ENCODE results near the gene CFAP410. TPM values are rescaled to one million over a fixed set of nuclear protein-coding genes. Genes with fewer than 3 reads are reported as not detected.

The CFAP410 gene
- total RNA-seq, 2 experiments from 2014 or later, result 15.1 to 20.6 TPM

DNA sequence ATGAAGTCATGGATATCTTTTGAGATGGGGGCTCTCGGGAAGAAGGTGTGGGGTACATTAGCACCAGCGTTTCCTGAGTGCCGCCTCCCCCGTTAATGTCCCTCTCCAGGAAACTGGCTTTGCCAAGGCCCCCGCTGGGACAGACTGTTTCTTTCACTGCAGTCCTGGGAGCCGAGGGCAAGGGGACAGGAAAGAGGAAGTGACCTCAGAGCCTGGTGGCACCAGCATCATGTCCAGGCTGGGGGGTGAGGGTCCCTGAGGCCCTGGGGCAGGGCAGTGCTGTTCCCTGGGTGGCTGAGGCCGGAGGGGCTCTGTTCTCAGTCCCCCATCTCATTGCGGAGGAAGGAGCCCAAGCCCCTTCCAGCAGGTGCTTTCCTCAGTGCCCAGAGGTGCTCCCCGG is 33.5 kb downstream of the CFAP410 start:
- no peak overlapping the region for H3K27ac ChIP-seq (ENCODE audit: low read depth, low read length, poor library complexity, severe bottlenecking)
- DNase-seq (ENCODE audit: low spot score), result no peak
- no peaks in the 10 kb centered on the region; the same call in 1 of the 2 replicates for H4K20me1 ChIP-seq (ENCODE audit: insufficient read depth, low read length)
- H3K4me1 ChIP-seq (ENCODE audit: insufficient read depth, low read length, poor library complexity, severe bottlenecking), result peaks cover 42% of the 10 kb centered on the region
- no peak overlapping the region for H3K4me3 ChIP-seq (ENCODE audit: low read depth, low read length, poor library complexity, severe bottlenecking)
- H3K4me2 ChIP-seq (ENCODE audit: low read length), result no peak overlapping the region
- peaks cover 6% of the 10 kb centered on the region; the same call in 1 of the 2 replicates for H3K79me2 ChIP-seq (ENCODE audit: insufficient read depth, low read depth, low read length)
- no peaks in the 10 kb centered on the region for H3K9me2 ChIP-seq (ENCODE audit: insufficient read depth, low read length)
- no peak for TF ChIP-seq EZH2phosphoT487 (IDR thresholded peaks at IDR 0.05; ENCODE audit: borderline replicate concordance, low read depth, low read length)
- TF ChIP-seq, protein P1, sequence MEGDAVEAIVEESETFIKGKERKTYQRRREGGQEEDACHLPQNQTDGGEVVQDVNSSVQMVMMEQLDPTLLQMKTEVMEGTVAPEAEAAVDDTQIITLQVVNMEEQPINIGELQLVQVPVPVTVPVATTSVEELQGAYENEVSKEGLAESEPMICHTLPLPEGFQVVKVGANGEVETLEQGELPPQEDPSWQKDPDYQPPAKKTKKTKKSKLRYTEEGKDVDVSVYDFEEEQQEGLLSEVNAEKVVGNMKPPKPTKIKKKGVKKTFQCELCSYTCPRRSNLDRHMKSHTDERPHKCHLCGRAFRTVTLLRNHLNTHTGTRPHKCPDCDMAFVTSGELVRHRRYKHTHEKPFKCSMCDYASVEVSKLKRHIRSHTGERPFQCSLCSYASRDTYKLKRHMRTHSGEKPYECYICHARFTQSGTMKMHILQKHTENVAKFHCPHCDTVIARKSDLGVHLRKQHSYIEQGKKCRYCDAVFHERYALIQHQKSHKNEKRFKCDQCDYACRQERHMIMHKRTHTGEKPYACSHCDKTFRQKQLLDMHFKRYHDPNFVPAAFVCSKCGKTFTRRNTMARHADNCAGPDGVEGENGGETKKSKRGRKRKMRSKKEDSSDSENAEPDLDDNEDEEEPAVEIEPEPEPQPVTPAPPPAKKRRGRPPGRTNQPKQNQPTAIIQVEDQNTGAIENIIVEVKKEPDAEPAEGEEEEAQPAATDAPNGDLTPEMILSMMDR (conservative IDR thresholded peaks at IDR 0.05; ENCODE audit: low read length), result no peak
- peaks cover 13% of the 10 kb centered on the region; the same call in 1 of the 2 replicates for H3K36me3 ChIP-seq (ENCODE audit: insufficient read depth, low read length)
- H2AFZ ChIP-seq (ENCODE audit: low read length), result no peak overlapping the region
- no peaks in the 10 kb centered on the region for H3K9me3 ChIP-seq (ENCODE audit: low read length)
- no TSS peak for BruUV-seq (replicated peaks)
- ChIA-PET POLR2A (no interaction called here), CTCF (ENCODE audit: unreplicated experiment) (no interaction called here)
- intact Hi-C loops (cut with micrococcal nuclease; ENCODE audit: unreplicated experiment), result no loop called here

DNA sequence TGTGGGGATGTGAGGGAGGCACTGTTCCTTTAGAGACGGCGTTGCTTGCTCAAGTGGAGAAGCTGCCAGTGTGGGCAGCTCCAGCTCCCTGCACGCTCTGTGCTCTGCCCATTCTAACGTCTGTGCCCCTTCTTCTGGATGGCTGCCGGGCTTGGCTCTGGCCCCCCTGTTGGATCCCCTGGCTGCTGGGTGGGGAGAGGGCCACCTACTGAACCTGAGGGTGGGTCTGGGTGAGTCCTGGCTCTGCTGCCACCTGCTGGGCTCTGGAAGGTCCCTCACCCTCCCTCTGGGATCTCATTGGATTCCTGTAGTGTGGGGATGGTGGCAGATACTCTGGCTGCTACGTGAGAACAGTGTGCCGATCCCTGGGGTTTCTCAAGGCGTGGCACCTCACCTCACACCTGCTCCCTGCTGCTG is 34.3 kb downstream of the CFAP410 start:
- peak; percentile 72 for DNase-seq (ENCODE audit: low spot score)
- ChIA-PET CTCF (ENCODE audit: unreplicated experiment) (no interaction called here), POLR2A (no interaction called here)
- Histone ChIP-seq H4K20me1 (ENCODE audit: insufficient read depth, low read length) (no peaks in the 10 kb centered on the region; the same call in 1 of the 2 replicates), H3K4me2 (ENCODE audit: low read length) (no peak overlapping the region; the same call in 1 of the 2 replicates), H3K4me1 (ENCODE audit: insufficient read depth, low read length, poor library complexity, severe bottlenecking) (peaks cover 43% of the 10 kb centered on the region), H3K36me3 (ENCODE audit: insufficient read depth, low read length) (peaks cover 9% of the 10 kb centered on the region; the same call in 1 of the 2 replicates), H3K9me3 (ENCODE audit: low read length) (no peaks in the 10 kb centered on the region), H3K9me2 (ENCODE audit: insufficient read depth, low read length) (no peaks in the 10 kb centered on the region), H3K79me2 (ENCODE audit: insufficient read depth, low read depth, low read length) (peaks cover 7% of the 10 kb centered on the region; the same call in 1 of the 2 replicates), H2AFZ (ENCODE audit: low read length) (no peak overlapping the region), H3K27ac (ENCODE audit: low read depth, low read length, poor library complexity, severe bottlenecking) (no peak overlapping the region), H3K4me3 (ENCODE audit: low read depth, low read length, poor library complexity, severe bottlenecking) (no peak overlapping the region)
- TF ChIP-seq, protein P1 (conservative IDR thresholded peaks at IDR 0.05; ENCODE audit: low read length), result peak; percentile 88
- TF ChIP-seq EZH2phosphoT487 (IDR thresholded peaks at IDR 0.05; ENCODE audit: borderline replicate concordance, low read depth, low read length), result no peak
- BruUV-seq (replicated peaks), result no TSS peak
- intact Hi-C loops (cut with micrococcal nuclease; ENCODE audit: unreplicated experiment), result no loop called here

DNA sequence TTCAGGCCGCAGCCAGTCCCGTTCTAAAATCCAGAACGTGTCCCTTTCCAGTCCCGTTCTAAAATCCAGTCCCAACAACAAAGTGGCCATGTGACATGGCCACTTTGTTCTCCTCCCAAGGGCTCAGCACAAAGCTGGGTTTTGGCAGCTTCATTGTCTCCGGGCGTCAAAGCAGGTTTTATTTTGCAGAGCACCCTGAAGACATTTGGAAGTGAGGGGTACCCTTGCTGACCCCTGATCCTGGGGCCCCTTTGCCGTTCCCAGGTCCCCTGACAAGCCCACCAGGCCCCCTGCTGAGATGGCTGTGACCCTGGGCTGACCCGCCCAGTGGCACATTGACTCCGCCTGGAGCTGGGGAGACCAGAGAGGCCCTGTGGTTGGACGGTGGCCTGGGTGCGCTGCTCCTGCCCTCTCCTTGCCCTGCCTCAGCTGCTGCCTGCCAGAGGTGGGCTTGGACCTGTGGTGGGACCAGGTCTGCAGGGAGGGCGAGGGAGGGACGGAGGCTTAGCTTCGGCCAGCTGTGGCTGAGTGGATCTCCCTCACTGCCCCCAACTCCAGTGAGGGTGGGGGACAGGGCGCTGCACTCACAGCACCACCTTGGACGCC is 35.1 kb downstream of the CFAP410 start:
- H3K79me2 ChIP-seq (ENCODE audit: insufficient read depth, low read depth, low read length), result peaks cover 7% of the 10 kb centered on the region; the same call in 1 of the 2 replicates
- H3K36me3 ChIP-seq (ENCODE audit: insufficient read depth, low read length), result peaks cover 9% of the 10 kb centered on the region; the same call in 1 of the 2 replicates
- H3K4me2 ChIP-seq (ENCODE audit: low read length), result 0 out of 2 replicates have a peak overlapping the region, but pooled peaks have one; percentile 87
- ChIA-PET CTCF (ENCODE audit: unreplicated experiment) (no interaction called here), POLR2A (interaction anchor here (0.7 to 0.9 kb wide), 2 partner anchors 499 to 1412 kb away, joined by 3 read pairs; no protein-coding TSS in a partner anchor)
- no peak for DNase-seq (ENCODE audit: low spot score)
- H3K27ac ChIP-seq (ENCODE audit: low read depth, low read length, poor library complexity, severe bottlenecking), result no peak overlapping the region
- no peaks in the 10 kb centered on the region for H3K9me2 ChIP-seq (ENCODE audit: insufficient read depth, low read length)
- no peaks in the 10 kb centered on the region for H3K9me3 ChIP-seq (ENCODE audit: low read length)
- BruUV-seq (replicated peaks), result no TSS peak
- H3K4me3 ChIP-seq (ENCODE audit: low read depth, low read length, poor library complexity, severe bottlenecking), result no peak overlapping the region
- TF ChIP-seq, protein P1 (conservative IDR thresholded peaks at IDR 0.05; ENCODE audit: low read length), result no peak
- no peak for TF ChIP-seq EZH2phosphoT487 (IDR thresholded peaks at IDR 0.05; ENCODE audit: borderline replicate concordance, low read depth, low read length)
- H4K20me1 ChIP-seq (ENCODE audit: insufficient read depth, low read length), result no peaks in the 10 kb centered on the region; the same call in 1 of the 2 replicates
- intact Hi-C loops (cut with micrococcal nuclease; ENCODE audit: unreplicated experiment), result no loop called here
- H3K4me1 ChIP-seq (ENCODE audit: insufficient read depth, low read length, poor library complexity, severe bottlenecking), result peaks cover 48% of the 10 kb centered on the region
- no peak overlapping the region for H2AFZ ChIP-seq (ENCODE audit: low read length)

All from OCI-LY7 (cell line).